GM12801 (cell line): ENCODE measurements around the gene KDM8.

Experiments used
- TF ChIP-seq, protein P1 (sequence below): IDR thresholded peaks from one replicate; pipeline ENCODE4 v1.5.1; 2011; ENCODE audit warnings: control low read depth; ENCODE audit not compliant: insufficient read length; ENCODE audit errors: extremely low read depth

Gene KDM8

GRCh38 chr16:27203507-27204311 lies at the start of gene KDM8:
KDM8 (plus strand) TSS chr16:27203526; CDS start chr16:27210124, 6,598 bp downstream.
- TF ChIP-seq, protein P1, sequence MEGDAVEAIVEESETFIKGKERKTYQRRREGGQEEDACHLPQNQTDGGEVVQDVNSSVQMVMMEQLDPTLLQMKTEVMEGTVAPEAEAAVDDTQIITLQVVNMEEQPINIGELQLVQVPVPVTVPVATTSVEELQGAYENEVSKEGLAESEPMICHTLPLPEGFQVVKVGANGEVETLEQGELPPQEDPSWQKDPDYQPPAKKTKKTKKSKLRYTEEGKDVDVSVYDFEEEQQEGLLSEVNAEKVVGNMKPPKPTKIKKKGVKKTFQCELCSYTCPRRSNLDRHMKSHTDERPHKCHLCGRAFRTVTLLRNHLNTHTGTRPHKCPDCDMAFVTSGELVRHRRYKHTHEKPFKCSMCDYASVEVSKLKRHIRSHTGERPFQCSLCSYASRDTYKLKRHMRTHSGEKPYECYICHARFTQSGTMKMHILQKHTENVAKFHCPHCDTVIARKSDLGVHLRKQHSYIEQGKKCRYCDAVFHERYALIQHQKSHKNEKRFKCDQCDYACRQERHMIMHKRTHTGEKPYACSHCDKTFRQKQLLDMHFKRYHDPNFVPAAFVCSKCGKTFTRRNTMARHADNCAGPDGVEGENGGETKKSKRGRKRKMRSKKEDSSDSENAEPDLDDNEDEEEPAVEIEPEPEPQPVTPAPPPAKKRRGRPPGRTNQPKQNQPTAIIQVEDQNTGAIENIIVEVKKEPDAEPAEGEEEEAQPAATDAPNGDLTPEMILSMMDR: no peak

- TF ChIP-seq, protein P1: no peak
Measured at GRCh38 chr16:27154705-27155521, 48.4 kb upstream of the KDM8 start.

- TF ChIP-seq, protein P1: no peak
Measured at GRCh38 chr16:27156579-27156978, 46.7 kb upstream of the KDM8 start.

DNA sequence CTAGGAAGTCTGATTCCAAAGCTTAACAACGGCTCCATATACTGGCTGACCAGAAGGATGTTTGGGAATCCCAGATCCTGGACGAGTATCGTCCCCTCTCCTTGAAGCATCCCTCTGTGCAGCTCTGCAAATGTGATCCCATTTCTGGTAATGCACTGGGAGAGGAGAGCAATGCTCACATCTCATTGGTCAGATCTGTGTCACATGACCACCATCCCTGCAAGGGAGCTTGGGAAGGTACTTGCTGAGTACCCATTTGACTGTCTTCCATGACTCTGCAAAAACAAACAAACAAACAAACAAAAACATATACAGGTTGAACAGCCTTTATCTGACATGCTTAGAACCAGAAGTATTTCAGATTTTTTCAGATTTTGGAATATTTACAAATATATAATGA lies 41.9 kb upstream of the KDM8 start:
- TF ChIP-seq, protein P1: no peak

GRCh38 chr16:27164352-27164751 lies 39.0 kb upstream of the KDM8 start:
- TF ChIP-seq, protein P1: no peak

DNA sequence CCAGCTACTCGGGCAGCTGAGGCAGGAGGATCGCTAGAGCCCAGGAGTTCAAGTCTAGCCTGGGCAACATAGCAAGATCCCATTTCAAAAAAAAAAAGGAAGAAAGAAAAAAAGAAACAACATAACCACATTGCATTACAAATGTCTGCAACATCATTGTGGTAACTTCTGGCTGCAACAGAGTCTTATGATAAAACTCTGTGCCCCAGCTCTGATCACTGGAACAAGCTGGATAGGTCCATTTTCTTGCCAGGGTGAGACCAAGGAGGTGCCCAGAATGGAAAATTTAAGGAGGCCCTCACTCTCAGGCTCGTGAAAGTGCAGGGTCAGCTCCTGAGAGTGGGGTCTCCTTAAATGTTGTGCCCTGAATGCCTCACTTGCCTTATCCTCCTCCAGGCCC lies 37.8 kb upstream of the KDM8 start:
- TF ChIP-seq, protein P1: no peak

DNA sequence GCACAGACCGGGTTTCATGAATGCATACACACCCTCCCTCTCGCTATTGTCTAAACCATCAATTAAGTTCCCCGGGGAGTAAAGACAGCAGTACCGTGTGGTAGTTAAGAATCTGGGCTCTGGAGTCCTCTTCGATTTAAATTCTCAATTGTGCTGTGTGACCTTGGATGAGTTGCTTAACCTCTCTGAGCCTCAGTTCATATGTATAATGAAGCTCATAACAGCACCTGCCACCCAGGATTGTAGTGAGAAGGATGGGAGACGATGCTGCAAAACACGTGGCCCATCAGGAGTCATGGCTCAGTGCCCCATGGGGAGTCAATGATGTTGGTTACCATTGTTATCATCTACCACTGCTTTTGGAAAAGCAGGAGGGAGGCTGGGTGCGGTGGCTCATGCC lies 34.5 kb upstream of the KDM8 start:
- TF ChIP-seq, protein P1: no peak
